D341Med (cell line): ENCODE results near the gene ZPBP2.
"Not testable (repeated sequence)": the region's sequence is repeated elsewhere in the genome, so short reads cannot be mapped to it uniquely, and the experiment has no call there.

ENCODE experiments used
- DNase-seq: peaks from one replicate; pipeline ENCODE4 v3.0.0; 2012; ENCODE audit warnings: low spot score

Gene ZPBP2

DNA sequence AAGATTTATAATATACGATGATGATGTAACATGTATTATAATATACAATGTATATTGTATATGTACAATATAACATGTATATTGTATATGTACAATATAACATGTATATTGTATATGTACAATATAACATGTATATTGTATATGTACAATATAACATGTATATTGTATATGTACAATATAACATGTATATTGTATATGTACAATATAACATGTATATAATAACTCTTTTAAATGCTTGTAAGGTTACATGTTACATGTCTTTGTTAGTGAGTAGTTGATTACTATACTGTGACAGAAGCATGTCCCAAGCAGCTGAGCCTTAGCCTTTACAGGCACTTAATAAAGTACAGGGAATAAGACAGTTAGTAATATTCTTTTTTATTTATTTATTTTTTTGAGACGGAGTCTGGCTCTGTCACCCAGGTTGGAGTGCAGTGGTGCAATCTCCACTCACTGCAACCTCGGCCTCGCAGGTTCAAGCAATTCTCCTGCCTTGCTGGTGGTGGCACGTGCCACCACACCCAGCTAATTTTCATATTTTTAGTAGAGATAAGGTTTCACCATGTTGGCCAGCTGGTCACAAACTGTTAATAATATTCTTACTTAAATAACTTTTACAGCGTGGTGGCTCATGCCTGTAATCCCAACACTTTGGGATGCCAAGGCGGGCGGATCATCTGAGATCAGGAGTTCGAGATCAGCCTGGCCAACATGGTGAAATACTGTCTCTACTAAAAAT is 11.9 kb upstream of the ZPBP2 start:
- not testable (repeated sequence) for DNase-seq

DNA sequence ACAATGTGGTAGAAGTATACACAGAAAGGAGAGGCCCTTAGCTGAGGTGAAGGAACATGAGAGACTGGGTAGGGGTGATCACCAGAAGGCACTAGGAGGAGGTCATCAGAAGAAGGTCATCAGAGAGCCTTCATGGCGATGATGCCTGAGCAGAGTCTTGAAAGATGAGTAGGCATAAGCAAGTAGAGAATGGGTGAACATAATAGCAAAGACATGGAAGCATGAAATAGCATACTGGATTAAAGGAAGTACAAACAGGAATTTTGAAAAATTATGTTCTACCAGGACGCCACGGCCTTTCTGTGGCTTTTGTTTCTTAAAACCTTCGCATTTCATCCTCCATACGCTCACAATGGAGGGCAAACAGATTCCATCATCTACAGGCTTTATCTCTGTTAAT is 6.8 kb upstream of the ZPBP2 start:
- DNase-seq = no peak

DNA sequence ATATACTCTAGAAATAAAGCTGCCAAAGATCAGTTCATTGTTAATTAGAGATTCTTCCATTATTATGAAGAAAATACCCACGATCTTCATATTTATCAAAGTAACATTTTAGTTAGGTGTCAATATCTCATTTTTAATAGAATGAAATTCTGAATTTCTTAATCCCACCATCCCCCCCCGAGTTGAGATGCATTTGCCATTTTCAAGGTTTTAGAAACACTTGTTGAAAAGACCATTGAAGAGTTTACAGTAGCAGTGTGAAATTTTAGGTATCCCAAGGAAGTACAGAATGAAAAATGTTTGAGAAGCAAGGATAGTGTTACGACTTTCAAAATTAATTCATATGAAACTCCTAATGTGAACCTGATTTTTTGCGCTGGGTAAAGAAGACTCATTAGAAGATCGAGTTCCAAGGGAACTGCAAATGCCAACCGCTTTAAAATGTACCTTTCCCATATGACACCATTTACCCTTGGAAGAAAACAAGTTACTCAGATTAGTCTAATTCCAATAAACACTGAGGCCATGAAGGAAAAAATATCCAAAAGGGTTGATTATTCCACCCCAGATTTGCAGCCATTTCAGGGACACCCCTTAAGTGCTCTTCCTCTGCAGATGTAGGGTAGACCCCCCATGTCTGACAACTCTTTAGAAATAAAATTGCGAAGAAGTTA is 4.6 kb upstream of the ZPBP2 start:
- DNase-seq = no peak

DNA sequence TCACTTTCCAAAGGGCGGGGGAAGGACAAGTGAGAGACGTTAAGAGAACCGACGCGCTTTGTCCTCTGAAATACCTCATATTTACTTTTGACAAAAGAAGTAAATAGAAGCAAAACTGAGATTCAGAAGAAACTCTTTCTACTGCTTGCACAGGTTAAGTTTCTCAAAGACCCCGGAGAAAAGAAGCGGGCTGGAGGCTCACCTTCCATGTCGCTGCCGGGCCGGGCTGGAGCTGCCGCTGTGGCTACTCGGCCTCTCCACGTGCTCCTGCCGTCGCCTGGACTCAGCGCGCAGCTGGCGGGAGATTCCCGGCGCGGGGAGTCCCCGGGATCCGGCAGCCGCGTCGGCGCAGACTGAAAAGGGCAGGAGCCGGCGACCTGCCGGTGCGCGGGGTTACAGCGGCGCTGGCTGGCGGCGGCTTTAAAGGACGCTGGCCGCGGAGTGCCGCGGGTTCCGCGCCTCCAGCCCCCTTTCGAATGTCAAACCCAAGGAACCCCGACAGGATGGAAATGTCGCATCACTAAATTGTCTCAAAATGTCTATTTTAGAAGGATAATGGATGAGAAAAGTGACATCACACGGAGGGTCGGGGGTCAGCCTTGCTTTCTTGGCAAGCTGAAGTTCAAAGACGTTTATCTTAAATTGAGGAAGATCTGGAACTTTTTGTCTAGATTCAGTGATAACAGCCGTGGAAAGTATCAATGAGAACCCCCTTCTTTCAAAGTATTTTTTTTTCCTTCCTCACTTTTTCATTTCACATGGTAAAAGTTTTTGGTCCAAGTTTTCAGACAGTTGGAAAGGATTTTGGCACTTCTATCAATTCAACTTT is 3.9 kb upstream of the ZPBP2 start, which contains the start of gene IKZF3:
IKZF3 (minus strand) TSS at position 395 of the 829 bp plus-strand sequence; CDS start at position 209, 186 bp downstream.
- peak; percentile 85 for DNase-seq

DNA sequence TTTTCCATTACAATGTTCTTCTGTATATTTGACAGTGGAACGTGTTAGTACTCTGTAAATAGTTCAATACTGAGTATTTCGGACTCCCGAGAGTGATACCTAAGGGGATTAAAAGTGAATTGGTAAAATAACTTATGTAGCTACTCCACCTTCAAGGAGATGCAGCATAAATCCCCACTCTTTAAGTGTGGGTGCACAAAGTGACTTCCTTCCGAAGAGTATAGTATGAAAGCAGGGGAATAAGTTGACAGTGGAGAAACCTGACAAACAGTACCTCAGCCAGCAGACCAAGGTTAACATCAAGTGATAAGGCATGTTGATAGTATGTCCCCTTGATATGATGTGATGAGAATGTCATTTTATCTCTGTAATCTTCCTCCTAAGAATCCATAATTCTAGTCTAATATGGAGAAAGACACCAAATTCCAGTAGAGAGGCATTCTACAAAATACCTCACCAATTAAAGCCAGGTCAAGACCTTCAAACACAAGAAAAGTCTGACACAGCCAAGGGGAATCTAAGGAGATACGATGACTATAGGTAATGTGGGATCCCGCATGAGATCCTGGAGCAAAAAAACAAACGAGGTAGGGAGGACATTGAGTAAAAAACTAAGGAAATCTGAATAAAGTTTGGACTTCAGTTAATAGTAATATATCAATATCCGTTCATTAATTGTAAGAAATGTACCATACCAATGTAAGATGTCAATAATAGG is 1.8 kb upstream of the ZPBP2 start:
- no peak for DNase-seq

DNA sequence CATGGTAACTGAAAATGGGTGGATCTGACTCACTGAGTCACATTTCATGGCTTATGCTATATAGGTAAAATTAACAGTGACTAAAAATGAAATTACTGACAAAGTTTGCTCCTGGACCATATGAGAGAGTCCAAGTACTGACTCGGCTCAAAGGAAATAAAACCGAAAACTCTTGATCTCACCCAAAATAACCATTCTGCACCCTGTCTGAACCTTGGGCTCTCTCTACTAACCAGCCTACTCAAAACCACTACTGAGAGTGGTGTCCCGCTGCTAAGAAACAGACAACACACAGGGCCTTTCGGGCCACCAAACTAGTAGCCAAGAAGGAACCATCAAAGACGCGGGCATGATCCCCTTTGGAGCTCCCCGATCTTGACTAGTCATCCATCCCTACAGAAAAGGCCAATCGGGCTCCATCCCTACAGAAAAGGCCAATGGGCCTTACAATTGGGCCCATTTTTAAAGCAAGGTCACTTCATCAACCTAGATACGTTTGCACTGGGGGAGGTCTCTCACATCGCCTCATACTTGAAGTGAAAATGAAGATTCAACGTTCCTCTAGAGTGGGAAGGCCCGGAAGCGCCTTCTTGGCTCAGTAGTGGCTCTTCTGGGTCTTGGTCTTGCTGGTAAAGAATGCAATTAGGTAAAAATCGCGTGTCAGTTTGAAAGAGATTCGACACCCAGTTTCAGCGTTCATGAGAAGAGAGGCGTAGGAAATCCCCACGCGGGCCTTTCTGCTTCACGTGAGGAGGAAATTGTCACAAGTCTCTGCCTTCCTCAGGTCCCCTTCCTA is 720 bp upstream of the ZPBP2 start:
- no peak for DNase-seq

DNA sequence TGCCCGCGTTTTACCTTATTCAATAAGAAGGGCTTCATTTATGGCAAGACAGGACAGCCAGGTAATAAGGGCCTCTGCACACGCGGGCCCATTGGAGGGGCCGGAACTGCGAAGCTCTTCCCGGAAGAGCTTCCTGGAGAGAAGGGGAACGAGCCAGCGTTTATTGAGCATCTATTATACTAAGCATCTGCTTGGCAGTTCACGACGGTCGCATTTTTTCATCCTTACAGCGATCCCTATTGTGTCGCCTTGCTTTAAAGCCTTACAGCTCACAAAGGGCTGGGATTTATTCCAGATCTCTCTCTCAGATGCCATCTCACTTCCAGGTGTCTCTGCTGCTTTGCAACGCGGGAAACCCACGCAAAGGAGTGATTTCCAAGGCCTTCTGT is 546 bp downstream of the ZPBP2 start:
- no peak for DNase-seq

DNA sequence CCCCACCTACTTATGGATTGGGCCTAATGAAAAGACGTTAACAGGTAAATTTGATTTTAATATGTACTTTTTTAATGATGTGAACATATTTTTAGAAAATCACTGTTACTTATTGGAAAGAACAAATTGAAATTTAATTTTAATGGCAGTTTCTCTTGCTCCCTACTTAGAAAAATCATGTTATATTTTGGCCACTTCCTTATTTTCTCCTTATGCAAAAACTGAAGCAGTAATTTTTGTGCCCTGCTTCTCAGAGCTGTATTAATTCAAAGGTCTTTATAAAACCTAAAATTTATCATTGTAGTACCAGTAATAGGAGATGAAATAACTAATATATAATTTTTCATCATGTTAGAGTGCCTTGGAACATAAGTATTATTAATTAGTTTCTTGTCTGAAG is 2.8 kb downstream of the ZPBP2 start:
- DNase-seq = no peak

DNA sequence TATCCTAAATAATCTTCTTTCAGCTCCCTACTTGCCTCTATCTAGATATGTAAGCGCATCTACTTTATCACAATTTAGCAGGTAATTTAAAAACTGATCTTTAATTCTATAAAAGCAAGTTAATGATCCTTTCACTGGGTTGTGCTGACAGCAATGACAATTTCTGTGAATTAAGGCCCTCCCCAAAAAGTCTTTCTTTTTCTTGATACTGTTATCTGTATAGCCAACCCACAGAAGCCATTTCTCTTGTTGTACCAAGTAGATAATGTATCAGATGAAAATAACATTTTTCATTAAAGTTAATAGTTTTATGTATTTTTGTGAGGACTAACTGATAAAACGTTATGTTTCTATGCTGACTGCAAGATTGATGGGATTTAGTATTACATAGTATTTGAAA is 3.8 kb downstream of the ZPBP2 start:
- no peak for DNase-seq

DNA sequence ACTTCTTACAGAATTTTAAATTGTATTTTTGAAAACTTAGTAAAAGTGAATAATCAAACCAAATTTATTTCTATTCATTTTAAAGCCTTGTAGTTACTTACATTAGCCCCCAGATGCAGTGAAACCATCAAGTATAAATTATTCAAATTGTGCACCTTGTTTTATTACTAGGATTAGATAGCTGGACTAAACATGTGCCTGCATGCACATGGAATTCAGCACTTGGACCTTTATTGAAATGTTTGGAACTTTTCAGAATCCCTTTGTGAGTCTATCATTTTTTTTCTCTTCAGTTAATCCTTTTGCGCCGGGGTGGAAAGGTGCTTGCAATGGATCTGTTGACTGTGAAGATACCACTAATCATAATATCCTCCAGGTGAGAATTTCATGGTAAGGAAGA is 4.7 kb downstream of the ZPBP2 start:
- DNase-seq = no peak

DNA sequence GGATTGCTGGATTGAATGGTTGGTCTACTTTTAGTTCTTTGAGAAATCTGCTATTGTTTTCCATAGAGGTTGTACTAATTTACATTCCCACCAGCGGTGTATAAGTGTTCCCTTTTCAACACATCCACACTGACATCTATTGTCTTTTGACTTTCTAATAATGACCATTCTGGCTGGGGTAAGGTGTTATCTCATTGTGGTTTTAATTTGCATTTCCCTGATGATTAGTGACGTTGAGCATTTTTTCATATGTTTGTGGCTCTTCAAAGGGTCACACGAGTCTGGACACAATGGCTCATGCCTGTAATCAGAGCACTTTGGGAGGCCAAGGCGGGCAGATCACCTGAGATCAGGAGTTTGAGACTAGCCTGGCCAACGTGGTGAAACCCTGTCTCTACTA is 18.1 kb downstream of the ZPBP2 start:
- DNase-seq = not testable (repeated sequence)

DNA sequence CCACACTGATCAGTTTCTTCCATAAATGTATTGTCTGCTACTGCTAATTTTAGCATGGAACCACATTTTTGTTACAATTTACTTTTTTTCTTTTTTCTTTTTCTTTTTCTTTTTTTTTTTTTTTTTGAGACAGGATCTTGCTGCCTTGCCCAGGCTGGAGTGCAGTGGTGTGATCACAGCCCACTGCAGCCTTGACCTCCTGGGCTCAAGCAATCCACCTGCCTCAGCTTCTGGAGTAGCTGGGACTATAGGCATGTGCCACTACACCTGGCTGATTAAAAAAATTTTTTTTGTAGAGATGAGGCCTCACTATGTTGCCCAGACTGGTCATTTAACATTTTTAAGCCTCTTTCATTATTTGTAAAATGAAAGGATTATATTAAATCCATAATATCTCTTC is 19.1 kb downstream of the ZPBP2 start:
- DNase-seq = no peak

DNA sequence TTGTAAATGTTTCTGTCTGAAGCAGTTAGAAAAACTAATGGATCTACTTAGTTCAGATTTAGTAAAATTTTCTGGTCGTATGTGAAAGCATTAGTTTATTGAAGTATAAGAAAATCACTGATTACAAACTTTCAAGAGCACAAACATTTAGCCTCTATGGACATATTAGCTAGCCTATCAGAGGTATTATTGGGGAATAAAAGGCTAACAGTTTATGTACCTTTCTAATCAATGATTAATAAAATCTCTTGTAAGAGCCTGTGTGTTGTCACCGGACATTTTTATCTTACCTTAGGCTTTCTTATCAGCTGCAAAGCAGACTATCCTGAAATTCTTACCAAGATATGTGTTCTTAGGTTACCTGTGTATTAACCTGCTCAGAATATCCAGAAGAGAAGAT is 21.2 kb downstream of the ZPBP2 start:
- DNase-seq = no peak

DNA sequence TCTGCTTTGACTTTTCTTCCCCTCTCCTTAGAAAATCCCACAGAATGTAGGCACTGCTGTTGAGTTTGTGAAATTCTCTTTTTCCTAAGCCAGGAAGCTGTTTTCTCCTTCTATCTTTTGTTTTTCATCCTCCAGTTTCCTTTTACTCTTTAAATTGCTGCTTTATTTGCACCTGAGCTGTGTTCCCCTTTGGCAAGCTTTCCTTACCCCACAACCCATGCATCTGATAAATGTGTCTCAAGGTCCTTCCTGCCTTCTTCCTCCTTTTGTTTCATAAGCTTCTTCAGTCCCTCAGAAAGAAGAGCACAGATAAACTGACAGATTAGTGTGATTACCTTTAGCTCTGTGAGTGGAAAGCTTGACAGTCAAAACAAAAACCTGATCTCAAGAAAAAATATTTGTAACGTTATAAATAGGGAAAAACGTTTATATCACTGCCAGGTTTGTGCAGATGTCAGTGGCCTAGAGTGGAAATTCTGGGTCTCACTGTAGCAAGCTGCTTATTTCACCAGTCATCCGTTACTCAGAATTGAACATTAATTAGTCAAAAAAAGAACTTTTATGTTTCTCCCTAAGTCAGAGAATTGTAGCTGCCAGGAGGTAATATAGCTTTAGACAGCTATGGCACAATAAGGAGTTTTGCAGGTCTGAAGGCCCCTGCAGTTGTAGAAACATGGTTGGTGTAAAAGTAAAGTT is 26.8 kb downstream of the ZPBP2 start:
- DNase-seq = no peak

DNA sequence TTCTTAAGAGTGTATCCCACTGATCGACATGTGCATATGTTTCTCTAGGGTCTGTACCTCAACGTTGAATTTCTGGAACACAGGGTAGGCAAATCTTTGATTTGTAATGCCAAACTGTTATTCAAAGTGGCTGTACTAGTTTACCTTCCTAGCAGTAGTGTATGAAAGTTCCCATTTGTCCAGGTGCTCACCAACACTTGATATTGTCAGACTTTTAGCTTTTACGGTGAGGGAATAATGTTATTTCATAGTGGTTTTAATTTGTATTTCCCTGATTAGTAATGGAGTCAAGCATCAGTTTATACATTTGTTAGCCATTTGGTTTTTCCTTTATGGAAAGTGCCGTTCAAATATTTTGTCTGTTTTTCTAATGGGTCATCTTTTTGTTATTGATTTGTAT is 30.1 kb downstream of the ZPBP2 start:
- DNase-seq = no peak

DNA sequence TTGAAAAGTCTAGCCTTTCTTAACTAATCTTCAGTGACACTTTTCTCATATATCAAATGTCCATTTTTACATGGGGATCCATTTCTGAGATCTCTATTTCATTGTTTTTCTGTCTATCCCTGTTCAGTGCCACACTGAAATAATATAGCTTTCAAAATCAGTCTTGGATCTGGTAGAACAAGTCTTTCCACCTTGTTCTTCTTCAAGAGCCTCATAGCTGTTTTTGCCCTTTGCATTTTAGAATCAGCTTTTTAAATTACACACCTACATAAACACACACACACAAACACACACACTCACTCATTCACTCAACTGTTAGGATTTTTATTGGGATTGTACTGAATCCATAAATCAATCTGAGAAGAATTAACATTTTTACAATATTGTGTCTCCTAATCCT is 31.2 kb downstream of the ZPBP2 start:
- no peak for DNase-seq

DNA sequence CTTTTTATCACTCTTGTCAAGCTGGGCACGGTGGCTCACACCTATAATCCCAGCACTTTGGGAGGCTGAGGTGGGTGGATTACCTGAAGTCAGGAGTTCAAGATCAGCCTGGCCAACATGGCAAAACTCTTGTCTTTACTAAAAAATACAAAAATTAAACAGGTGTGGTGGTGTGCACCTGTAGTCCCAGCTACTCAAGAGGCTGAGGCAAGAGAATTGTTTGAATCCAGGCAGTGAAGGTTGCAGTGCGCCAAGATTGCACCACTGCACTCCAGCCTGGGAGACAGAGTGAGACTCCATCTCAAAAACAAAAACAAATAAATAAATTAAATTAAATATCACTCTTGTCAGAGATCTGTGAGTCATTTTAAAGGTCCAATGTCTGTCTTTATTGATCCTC is 34.0 kb downstream of the ZPBP2 start:
- DNase-seq = not testable (repeated sequence)

DNA sequence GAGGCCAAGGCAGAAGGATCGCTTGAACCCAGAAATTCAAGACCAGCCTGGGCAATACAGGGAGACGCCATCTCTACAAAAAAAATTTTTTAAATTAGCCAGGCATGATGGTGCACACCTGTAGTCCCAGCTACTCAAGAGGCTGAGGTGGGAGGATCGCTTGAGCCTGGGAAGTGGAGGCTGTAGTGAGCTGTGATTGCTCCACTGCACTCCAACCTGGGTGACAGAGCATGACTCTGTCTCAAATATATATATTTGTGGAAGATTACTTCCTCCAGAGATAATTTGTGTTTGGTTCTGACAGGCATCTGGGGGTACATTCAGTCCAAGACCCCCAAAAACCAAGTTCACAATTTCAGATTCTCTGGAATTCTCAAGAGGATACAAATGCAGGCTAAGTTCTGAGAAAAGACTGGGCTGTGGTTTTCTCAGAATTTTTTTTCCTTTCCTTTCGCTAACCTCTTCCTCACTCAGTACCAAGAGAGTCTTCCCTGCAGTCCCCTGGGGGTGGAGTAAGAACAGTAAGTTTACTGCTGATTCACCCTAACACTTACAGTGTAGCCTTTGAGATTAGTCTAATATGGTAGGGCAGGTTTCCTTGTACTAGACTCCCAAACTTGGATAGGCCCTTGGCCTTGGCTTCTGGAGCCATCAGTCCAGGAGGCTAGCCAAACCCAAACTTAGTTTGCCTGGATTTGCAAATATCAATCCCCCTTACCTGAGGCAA is 35.3 kb downstream of the ZPBP2 start:
- DNase-seq = no peak

DNA sequence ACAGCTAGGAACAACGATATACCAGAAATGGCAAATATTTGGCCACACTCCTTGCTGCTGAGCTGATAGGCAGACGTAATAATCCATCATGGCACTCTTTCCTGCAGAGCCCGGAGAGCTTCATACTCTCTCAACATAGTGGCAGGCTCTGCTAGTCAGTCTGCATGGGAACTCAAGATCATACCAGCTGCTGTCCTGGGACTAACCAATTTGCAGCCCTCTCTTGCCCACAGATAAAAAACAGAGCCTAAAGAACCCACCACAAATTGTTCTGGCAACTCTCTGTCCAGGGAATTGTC is 36.9 kb downstream of the ZPBP2 start:
- no peak for DNase-seq

DNA sequence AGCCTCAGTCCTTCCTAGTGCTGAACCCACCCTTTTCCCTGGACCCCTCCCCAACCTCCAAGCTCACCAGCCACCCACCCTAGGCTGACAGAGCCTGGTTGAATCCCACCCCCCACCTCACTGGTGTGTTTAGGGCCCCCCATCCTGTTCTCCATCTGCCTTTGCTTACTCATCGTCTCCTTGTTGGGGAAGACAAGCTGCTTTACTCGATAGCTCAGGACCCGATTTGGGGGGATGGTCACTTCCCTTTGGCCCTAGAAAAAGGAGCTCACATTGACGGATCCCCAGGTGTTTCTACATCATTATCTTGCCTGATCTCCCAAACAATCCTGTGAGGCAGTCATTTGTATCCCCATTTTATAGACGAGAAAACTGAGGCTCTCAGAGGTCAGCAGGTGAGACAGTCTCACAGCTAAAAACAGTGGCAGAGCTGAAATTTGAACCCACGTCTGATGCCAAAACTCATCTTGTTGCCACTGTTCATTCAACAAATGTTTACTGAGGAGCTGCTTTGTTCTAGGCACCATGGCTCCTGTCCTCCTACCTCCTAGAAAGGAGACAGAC is 40.9 kb downstream of the ZPBP2 start:
- no peak for DNase-seq
